RWPE1 (cell line): ENCODE measurements around the gene CAB39L.

Source experiments
- CTCF ChIA-PET: fragments of 350-600 bp; sonication (Branson Sonifier 250); formaldehyde crosslinking; extraction: SDS; loops from one replicate; lab custom pipeline; 2021; lab: Yijun Ruan, JAX
- POLR2A ChIA-PET: fragments of 400-600 bp; formaldehyde crosslinking; extraction: SDS; loops from one replicate; lab custom pipeline; 2020; ENCODE audit warnings: antibody characterized with exemption; ENCODE audit not compliant: low non-redundant PET; lab: Yijun Ruan, JAX
- DNase-seq: peaks from one replicate; pipeline ENCODE4 v3.0.0; 2012; ENCODE audit warnings: low spot score
- H3K27ac ChIP-seq: fragments of 450-650 bp; 2 replicates; pipeline ENCODE4 v1.5.1; 2017
- TF ChIP-seq, protein P1 (sequence below): fragments of 450-650 bp; conservative IDR thresholded peaks from 2 replicates; pipeline ENCODE4 v1.5.1; 2017; ENCODE audit warnings: low read depth, mild to moderate bottlenecking

Gene CAB39L

DNA sequence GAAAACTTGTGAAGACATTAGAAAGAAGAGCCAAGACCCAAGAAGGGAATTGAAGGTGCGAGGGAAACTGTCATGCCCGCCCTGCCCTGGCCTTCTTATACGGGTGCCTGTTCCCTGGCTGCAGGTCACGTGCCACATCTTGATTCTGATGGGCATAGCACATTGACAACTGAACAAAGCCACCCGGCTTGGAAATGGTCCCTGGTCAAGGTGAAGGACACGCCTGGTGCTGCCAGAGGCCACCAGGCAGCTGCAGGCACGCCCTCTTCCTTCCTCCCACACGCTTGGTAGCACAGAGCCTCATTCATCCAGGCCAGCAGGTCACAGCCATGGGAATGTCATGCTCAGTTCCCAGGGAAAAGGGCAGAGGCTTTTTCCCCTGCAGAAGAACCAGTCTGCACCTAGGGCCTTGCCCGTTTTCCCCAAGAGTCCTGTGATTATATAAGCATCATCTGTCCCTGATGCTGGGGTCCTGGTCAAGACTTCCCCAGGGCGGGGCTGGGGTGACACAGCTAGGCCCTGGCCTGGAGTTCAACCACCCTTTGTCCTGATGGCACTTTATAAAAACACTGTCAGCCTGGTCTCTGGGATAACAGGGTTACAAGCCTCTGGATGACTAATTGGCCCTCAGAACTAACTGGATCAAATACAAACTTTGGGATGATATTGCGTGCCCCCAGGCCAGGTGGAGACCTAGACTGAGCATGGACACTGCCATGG lies 140.2 kb downstream of the CAB39L start:
- TF ChIP-seq, protein P1, sequence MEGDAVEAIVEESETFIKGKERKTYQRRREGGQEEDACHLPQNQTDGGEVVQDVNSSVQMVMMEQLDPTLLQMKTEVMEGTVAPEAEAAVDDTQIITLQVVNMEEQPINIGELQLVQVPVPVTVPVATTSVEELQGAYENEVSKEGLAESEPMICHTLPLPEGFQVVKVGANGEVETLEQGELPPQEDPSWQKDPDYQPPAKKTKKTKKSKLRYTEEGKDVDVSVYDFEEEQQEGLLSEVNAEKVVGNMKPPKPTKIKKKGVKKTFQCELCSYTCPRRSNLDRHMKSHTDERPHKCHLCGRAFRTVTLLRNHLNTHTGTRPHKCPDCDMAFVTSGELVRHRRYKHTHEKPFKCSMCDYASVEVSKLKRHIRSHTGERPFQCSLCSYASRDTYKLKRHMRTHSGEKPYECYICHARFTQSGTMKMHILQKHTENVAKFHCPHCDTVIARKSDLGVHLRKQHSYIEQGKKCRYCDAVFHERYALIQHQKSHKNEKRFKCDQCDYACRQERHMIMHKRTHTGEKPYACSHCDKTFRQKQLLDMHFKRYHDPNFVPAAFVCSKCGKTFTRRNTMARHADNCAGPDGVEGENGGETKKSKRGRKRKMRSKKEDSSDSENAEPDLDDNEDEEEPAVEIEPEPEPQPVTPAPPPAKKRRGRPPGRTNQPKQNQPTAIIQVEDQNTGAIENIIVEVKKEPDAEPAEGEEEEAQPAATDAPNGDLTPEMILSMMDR: no peak
- H3K27ac ChIP-seq: no peak overlapping the region

DNA sequence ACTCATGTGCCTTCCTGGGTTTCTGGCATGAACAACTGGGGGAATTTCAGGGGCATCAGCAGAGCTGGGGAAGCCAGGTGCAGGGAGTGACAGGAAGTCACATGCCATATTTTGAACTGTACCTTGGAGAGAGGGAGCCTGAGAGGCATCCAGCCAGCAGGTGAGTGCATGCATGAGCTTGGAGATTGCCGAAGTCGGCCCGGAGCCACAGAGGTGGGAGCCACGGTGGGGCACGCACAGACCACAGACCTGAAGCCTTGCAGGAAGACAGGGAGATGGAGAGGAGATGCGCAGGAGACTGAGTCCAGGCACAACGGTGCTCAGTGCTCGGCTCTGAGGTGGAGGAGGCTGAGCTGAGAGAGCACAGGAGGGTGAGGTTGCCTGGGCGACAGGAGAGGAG lies 141.0 kb downstream of the CAB39L start:
- CTCF ChIA-PET: interaction anchor here (1.3 to 3.5 kb wide), 2 partner anchors 134 to 305 kb away, joined by 3 to 20 read pairs; no protein-coding TSS in a partner anchor
- POLR2A ChIA-PET: no interaction called here
- no peak for DNase-seq
- H3K27ac ChIP-seq: no peak overlapping the region
- TF ChIP-seq, protein P1: no peak

More for the DNA sequence above, 140.2 kb downstream of the CAB39L start:
- POLR2A ChIA-PET: no interaction called here
- CTCF ChIA-PET: interaction anchor here (1.3 kb wide), 1 partner anchor 133 kb away, joined by 3 read pairs; no protein-coding TSS in a partner anchor
- no peak for DNase-seq

DNA sequence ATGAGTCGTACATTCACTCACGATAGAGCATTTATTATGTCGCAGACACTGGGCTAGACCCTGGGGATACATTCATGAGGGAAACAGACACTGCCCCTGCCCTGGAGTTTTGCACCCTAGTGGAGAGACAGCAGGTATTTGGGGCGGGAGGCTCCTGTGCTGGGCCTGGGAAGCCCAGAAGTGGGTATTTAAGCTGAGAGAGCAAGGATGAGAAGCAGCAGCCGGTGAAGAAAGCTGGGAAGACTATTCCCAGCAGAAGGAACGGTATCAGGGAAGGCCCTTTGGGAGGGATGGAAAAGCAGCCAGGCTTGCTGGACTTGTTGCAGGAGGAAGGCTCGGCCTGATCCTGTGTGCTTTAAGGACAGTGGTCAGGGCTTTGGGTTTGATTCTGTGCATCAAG lies 141.6 kb downstream of the CAB39L start:
- DNase-seq: no peak
- TF ChIP-seq, protein P1: no peak
- ChIA-PET POLR2A (no interaction called here), CTCF (interaction anchor here (0.6 to 3.5 kb wide), 2 partner anchors 56 to 305 kb away, joined by 3 to 20 read pairs; no protein-coding TSS in a partner anchor)
- no peak overlapping the region for H3K27ac ChIP-seq

DNA sequence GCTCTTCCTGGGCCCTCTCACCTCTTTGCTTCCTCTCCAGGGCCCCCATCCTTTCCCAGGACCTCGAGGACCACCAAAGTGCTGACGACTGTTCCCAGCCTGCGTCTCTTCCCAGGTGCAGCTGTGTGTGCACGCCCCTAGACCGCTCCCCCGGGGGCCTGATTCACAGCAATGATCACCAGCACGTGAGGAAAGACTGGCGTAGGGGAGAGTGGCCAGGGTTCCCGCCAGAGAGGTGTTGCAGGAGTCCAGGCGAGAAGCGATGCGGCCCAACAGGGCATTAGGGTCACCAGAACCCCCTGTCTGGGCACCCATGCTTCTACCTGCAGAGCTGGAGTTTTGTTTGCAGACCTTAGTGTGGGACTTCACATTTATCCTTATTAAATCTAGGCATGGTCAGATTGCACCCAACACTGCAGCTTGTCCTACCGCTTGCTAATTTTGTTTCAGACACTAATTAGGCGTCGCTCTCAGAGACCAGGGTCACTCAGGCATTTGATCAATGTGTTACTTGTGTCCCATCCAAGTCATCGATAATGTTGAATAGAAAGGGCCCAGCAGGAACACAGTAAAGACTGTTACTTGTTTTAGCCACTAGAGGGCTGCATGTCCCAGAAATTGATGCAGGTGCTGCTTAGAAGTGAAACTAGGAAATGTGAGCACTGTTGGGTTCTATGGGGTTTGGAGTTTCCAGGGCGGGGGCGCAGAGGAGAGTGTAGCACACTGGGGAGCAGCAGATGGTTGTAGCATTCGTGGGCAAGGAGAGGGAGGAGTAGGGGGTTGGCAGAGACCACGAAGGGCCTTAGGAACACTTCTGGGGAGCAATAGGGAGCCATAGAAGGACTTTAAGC lies 142.9 kb downstream of the CAB39L start:
- TF ChIP-seq, protein P1: peak; percentile 89
- DNase-seq: peak; percentile 68
- no peak overlapping the region for H3K27ac ChIP-seq
- ChIA-PET POLR2A (no interaction called here), CTCF (interaction anchor here (0.6 to 3.5 kb wide), 7 partner anchors 35 to 314 kb away, joined by 3 to 20 read pairs (median 3); no protein-coding TSS in a partner anchor)

DNA sequence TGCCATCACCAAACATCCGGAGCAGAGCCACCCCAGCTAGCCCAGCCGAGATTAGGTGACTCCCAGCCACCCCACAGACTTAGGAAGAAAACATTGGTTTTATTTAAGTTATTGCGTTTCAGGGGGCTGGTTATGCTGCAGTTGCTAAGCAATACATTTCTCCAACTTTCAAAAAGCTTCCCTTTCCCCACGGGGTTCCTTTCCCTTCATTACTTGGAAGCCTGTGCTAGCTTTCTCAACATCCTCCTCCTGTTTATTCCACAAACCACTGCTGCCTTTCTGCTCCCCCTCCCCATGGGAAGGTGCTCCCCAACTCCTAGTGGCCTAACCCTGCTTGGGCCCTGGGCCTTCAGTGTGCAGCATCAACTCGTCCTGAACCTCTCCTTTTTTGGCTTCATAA lies 143.6 kb downstream of the CAB39L start:
- TF ChIP-seq, protein P1: no peak
- no peak for DNase-seq
- CTCF ChIA-PET: interaction anchor here (0.6 to 3.5 kb wide), 7 partner anchors 10 to 307 kb away, joined by 3 to 20 read pairs (median 4); no protein-coding TSS in a partner anchor
- POLR2A ChIA-PET: no interaction called here
- no peak overlapping the region for H3K27ac ChIP-seq

DNA sequence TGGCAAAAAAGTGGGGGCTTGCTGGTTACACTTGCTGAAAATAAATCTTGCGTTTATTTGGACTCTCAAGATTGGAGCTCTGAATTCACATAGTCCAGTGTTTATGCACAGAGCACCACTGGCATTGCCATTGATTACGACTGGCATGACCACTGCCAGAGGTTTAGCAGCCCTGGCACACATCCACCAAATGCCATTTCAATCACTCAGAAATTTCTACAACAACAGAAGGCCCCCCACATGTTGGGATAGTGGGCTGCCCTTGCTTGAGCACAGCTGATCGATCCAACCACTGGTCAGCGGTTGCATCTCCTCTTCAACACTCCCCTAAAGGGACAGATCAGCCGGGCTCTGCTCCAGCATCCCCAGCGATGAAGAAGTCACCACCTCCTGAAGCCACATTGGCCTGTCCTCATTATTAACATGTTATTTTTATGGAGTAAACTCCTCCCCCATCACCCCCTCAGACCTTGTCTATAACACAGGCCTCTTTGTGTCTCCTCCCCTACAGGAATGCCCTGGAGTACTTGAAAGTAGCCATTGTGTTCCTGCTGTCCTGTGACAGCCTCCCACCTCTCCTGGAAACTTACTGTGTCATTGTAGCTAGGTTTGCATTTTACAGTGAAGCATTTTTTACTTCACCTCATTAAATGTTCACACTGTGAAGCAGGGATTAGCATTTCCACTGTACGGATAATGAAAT lies 144.8 kb downstream of the CAB39L start:
- ChIA-PET CTCF (interaction anchor here (0.8 kb wide), 1 partner anchor 487 kb away, joined by 3 read pairs; no protein-coding TSS in a partner anchor), POLR2A (no interaction called here)
- TF ChIP-seq, protein P1: no peak
- DNase-seq: no peak
- no peak overlapping the region for H3K27ac ChIP-seq
